ENCODE measurements around the gene NFASC.

- TF ChIP-seq CTCF (IDR thresholded peaks at IDR 0.05) (no peak), POLR2A (IDR thresholded peaks at IDR 0.05) (no peak)
Measured at GRCh38 chr1:204983881-204984280, 113.2 kb downstream of the NFASC start.
